Ureter (tissue), 1 donor: ENCODE results near the gene MTX1. TPM values are rescaled to one million over a fixed set of nuclear protein-coding genes. Genes with fewer than 3 reads are reported as not detected.
"Not testable (repeated sequence)": the region's sequence is repeated elsewhere in the genome, so short reads cannot be mapped to it uniquely, and the experiment has no call there.

Source experiments
- DNase-seq: peaks from one replicate; pipeline ENCODE4 v3.0.0-alpha.2; 2020; ENCODE audit warnings: low spot score
- total RNA-seq: library from RNA; stranded (reverse); gene quantifications from one replicate; pipeline ENCODE4 v1.2.4, GENCODE V29; 2023
- donor health status: DM: yes; HTN: yes; CAD: no.

The MTX1 gene
- 31.6 TPM for total RNA-seq

DNA sequence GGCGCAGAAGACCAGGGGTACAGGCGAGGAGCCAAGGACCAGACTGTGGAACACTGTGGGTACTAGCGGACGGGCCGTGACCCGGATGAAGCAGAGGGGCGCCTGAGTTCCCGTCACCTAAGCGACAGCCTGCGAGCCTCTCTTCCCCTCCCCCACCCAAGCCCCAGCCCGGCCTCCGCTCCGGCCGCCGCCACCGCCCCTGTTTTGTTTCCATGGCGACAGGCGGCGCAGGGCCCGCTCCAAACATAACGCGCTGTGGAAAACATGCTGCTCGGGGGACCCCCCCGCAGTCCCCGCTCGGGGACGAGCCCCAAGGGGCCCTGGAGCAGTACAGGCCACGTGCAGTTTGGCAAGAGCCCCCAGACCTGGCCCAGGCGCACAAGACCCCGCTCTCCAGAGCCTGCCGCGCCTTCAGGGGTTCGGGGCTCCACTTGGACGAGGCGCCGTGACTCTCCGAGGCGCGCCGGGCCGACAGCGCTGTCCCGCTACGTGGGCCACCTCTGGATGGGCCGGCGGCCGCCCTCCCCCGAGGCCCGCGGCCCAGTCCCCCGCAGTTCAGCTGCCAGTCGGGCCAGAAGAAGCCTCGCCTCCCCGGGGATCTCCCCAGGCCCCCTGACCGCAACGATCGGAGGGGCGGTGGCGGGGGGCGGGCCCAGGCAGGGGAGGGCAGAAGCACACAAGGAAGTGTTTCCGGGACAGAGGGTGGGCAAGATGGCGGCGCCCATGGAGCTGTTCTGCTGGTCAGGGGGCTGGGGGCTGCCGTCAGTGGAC lies at the start of gene MTX1:
Gene MTX1 (plus strand): TSS at position 155 of the 771 bp plus-strand sequence. CDS start 110 bp downstream, at position 265.
- DNase-seq = peak; percentile 92

- no peak for DNase-seq
Measured at GRCh38 chr1:155158991-155159390, 49.5 kb upstream of the MTX1 start.

DNA sequence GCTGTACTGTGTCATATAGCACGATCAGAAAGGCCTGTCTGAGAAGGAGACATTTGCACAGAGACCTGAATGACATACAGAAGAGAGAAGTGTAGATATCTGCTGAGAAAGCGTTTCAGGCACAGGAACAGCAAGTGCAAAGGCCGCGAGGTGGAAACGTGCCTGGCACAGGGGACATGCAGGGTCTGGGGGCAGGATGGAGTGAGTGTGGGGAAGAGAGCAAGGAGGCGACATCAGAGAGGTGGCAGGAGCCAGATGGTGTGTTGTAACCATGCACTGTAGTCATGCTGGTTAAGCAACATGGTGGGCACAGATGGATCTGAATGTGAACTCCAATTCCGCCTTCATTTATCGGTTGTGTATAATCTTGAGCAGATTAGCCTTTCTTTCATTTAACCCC lies 48.4 kb upstream of the MTX1 start:
- DNase-seq = no peak

DNA sequence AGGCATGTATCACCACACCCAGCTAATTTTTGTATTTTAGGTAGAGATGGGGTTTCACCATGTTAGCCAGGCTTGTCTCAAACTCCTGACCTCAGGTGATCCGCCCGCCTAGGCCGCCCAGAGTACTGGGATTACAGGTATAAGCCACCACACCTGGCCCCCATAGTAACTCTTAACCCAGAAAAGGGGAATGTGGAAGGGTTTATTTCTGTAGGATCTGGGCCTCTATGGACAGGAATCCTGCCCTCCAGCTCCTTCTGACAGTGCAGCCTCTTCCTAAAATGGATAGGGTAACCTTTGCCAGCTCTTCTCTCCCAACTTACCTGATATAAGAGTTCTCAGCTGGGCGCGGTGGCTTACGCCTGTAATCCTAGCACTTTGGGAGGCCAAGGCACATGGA lies 45.9 kb upstream of the MTX1 start:
- DNase-seq = not testable (repeated sequence)

DNA sequence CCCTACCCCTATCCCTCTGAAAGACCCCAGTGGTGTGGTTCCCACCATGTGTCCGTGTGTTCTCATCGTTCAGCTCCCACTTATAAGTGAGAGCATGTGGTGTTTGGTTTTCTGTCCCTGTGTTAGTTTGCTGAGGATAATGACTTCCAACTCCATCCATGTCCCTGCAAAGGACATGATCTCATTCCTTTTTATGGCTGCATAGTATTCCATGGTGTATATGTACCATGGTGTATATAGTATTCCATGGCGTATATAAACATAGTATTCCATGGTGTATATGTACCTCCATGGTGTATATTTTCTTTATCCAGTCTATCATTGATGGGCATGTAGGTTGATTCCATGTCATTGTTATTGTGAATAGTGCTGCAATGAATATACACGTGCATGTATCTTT lies 44.7 kb upstream of the MTX1 start:
- DNase-seq = not testable (repeated sequence)

- not testable (repeated sequence) for DNase-seq
Measured at GRCh38 chr1:155164625-155165024, 43.9 kb upstream of the MTX1 start.

GRCh38 chr1:155166051-155166470 lies 42.4 kb upstream of the MTX1 start:
- peak; percentile 37 for DNase-seq

- peak; percentile 51 for DNase-seq
Measured at GRCh38 chr1:155166471-155167165, 41.9 kb upstream of the MTX1 start.

- peak; percentile 89 for DNase-seq
Measured at GRCh38 chr1:155167166-155168104, 41.1 kb upstream of the MTX1 start.

DNA sequence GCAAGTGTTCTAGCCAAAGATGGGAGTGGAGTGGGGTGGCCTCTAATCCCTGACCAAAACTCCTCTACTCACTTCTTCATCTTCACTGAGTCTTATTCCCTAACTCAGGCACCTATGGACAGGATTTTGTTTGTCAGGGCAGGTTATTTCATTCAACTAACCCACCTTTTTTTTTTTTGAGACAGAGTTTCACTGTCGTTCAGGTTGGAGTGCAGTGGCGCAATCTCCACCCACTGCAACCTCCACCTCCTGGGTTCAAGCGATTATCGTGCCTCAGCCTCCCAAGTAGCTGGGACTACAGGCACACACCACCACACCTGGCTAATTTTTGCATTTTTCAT lies 40.4 kb upstream of the MTX1 start:
- DNase-seq = not testable (repeated sequence)

DNA sequence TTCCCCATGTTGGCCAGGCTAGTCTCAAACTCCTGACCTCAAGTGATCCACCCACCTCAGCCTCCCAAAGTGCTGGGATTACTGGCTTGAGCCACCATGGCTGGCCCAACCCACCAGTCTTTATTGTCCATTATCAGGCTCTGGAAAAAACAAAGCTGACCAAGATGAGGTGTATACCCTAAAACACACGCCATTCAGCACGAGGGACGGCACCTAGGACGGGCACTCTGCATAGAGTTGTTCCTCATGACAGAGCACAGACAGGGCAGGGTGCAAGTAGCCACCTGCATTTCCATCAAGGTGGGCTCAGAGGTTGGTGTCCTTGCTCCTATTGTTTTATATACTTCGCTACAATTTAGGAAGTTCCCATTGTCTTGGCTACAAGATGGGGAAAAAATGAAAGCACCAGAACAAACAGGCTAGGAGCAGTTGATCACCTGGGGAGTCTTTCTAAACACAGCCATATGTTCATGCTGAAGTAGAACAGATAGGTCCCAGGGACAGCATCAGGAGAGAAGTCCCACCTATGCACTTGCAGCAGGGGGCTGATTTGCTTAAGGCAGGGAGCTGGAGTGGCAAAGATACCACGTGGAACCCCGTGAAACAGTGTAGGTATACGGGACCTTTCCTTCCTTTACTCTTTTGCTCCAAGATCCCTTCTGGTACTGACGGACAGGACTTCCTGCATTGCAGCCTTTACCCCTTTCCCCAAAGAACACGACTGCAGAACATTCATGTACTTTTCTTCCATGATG lies 39.9 kb upstream of the MTX1 start:
- peak; percentile 33 for DNase-seq

GRCh38 chr1:155169541-155169940 lies 39.0 kb upstream of the MTX1 start:
- DNase-seq = no peak

GRCh38 chr1:155170101-155170785 lies 38.3 kb upstream of the MTX1 start:
- peak; percentile 13 for DNase-seq

- DNase-seq = no peak
Measured at GRCh38 chr1:155170806-155171205, 37.7 kb upstream of the MTX1 start.

DNA sequence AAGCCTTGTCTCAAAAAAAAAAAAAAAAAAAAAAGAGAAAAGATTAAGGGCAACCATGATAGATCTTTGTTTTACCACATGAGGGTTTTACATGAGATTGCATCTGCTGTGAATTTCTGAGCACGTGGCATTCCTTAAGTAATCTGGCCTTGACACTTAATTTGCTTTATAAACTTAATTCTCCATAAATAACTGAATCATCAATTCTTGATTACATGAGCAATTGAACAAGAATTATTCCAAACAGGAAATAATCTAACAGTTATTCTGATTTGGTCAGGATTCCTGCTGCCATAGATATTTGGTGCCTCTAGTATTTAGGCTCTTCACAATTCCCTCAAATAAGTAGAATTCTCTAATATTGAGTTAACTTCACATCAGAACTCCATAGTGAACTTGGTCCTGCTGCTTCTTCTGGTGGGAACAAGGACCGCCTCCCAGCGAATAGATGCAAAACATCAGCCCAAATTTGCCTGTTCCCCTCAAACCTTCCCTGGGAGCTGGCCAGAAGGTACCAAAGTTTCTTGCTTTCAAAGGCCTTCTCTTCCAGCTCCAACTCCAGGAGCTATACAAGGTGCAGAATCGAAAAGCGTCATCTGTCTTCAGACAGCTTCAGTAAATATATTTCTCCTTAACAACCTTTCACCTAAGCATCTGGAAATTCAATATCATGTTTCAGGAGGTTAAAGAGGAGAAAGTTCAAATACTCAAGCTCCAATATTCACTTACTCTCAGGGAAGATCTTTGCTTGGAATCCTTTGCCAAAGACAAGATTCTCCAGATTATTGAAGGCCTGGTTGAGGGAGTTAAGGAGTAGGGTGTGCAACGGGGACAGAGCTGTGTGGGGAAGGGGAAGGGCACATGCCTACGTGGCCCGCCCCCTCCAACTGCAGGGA lies 36.4 kb upstream of the MTX1 start:
- peak; percentile 40 for DNase-seq

GRCh38 chr1:155172732-155173477 lies 35.6 kb upstream of the MTX1 start, which contains the start of gene KRTCAP2:
Gene KRTCAP2, minus strand, starts transcription at chr1:155173304. Its CDS starts 80 bp downstream, at chr1:155173224.
- DNase-seq = peak; percentile 96

DNA sequence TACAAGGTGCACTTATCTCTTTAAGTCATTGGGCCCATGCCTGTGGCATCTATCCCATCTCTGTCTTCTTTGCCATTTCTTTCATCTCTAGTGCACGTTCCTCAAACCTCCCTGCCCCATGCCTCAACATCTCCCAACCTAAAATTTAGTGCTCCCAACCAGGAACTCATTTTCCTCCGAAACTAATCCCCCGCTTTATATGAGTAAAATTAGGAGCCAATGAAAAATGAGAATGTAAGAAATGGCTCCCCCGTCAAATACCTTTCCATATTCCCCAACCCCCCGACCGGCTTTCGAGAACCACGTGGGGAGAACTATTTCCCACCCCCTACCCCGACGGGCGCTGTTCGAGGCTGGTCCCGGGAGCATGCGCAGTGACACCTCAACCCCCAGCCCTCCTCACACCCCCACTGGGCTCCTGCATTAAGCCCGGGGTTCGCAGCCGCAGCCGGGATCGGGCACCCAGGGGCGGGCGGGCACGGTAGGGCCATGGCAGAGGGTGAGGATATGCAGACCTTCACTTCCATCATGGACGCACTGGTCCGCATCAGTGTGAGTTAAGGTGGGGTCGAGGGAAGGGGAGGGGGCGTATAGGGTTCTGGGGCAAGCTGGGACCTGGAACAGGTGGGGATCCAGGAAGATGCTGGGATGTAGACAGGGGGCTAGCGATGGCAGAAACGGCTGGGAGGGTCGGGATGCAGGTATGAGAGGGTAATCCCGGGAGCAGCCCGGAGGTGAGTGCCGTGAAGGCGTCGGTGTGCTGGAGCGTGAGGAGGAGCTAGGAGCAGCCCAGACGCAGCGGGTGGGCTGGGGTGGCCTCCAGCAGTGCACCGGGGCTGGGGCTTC lies 34.8 kb upstream of the MTX1 start, which contains the start of gene TRIM46:
Gene TRIM46 (plus strand): TSS at position 372 of the 846 bp plus-strand sequence. CDS start 118 bp downstream, at position 490.
- DNase-seq = peak; percentile 63
